H7 (cell line): ENCODE results near the gene YWHAH. TPM values are rescaled to one million over a fixed set of nuclear protein-coding genes. Genes with fewer than 3 reads are reported as not detected.

ENCODE experiments used
- DNase-seq: peaks from one replicate; pipeline ENCODE4 v3.0.0; 2012
- H3K27me3 ChIP-seq: 2 replicates; pipeline ENCODE4 v1.6.0; 2011; ENCODE audit warnings: mild to moderate bottlenecking, low read length; ENCODE audit not compliant: control insufficient read depth, insufficient read depth
- H3K36me3 ChIP-seq: replicated peaks from 2 replicates; pipeline ENCODE4 v1.5.1; 2011; ENCODE audit warnings: low read length; ENCODE audit not compliant: control insufficient read depth, insufficient read depth
- H3K4me3 ChIP-seq: 2 replicates; pipeline ENCODE4 v1.5.1; 2011; ENCODE audit warnings: low read depth, mild to moderate bottlenecking, control low read depth, low read length, moderate library complexity; ENCODE audit not compliant: insufficient read depth
- total RNA-seq: library from RNA; depleted of rRNA; stranded (reverse); fragments of >200 nt; shearing (Covaris generic); gene quantifications from 2 replicates; pipeline ENCODE4 v1.2.3, GENCODE V29; 2014; rRNA removed

Gene YWHAH
- 217 and 229 TPM in 2 replicates for total RNA-seq

GRCh38 chr22:31943978-31944699, at the start of gene YWHAH:
YWHAH (plus strand) TSS chr22:31944535; CDS start chr22:31944734, 199 bp downstream.
- Histone ChIP-seq H3K4me3 (peak within 1 kb of the TSS; percentile 84), H3K27me3 (no peaks in the 10 kb centered on the region), H3K36me3 (peaks cover 3% of the 10 kb centered on the region)
- DNase-seq, result peak; percentile 99

GRCh38 chr22:31895411-31896123, 48.8 kb upstream of the YWHAH start:
- Histone ChIP-seq H3K36me3 (peaks cover 1% of the 10 kb centered on the region; the same call in 1 of the 2 replicates), H3K27me3 (no peaks in the 10 kb centered on the region)
- DNase-seq, result no peak

GRCh38 chr22:31896472-31896871, 47.9 kb upstream of the YWHAH start:
- no peak for DNase-seq
- Histone ChIP-seq H3K36me3 (peaks cover 1% of the 10 kb centered on the region; the same call in 1 of the 2 replicates), H3K4me3 (no peak overlapping the region), H3K27me3 (no peaks in the 10 kb centered on the region)

More at GRCh38 chr22:31895411-31896123, 48.8 kb upstream of the YWHAH start:
- H3K4me3 ChIP-seq, result no peak overlapping the region

- no peak for DNase-seq
- Histone ChIP-seq H3K36me3 (peaks cover 1% of the 10 kb centered on the region; the same call in 1 of the 2 replicates), H3K27me3 (no peaks in the 10 kb centered on the region), H3K4me3 (no peak overlapping the region)
These were observed 46.2 kb upstream of the YWHAH start for GRCh38 chr22:31897842-31898805.

GRCh38 chr22:31898926-31899325, 45.4 kb upstream of the YWHAH start:
- H3K36me3 ChIP-seq, result peaks cover 1% of the 10 kb centered on the region
- DNase-seq, result no peak
- H3K4me3 ChIP-seq, result no peak overlapping the region

GRCh38 chr22:31899669-31900068, 44.7 kb upstream of the YWHAH start:
- H3K4me3 ChIP-seq, result no peak overlapping the region
- peaks cover 1% of the 10 kb centered on the region for H3K36me3 ChIP-seq
- DNase-seq, result no peak
- no peaks in the 10 kb centered on the region for H3K27me3 ChIP-seq

More at GRCh38 chr22:31898926-31899325, 45.4 kb upstream of the YWHAH start:
- no peaks in the 10 kb centered on the region for H3K27me3 ChIP-seq

GRCh38 chr22:31901388-31902137, 42.8 kb upstream of the YWHAH start:
- H3K27me3 ChIP-seq, result no peaks in the 10 kb centered on the region
- no peak overlapping the region for H3K4me3 ChIP-seq
- H3K36me3 ChIP-seq, result no peaks in the 10 kb centered on the region; the same call in 1 of the 2 replicates
- no peak for DNase-seq

- no peak for DNase-seq
- Histone ChIP-seq H3K36me3 (no peaks in the 10 kb centered on the region; the same call in 1 of the 2 replicates), H3K4me3 (no peak overlapping the region), H3K27me3 (no peaks in the 10 kb centered on the region)
These were observed 39.7 kb upstream of the YWHAH start for GRCh38 chr22:31904651-31905050.

- Histone ChIP-seq H3K4me3 (no peak overlapping the region), H3K36me3 (no peaks in the 10 kb centered on the region; the same call in 1 of the 2 replicates), H3K27me3 (no peaks in the 10 kb centered on the region)
- no peak for DNase-seq
These were observed 39.0 kb upstream of the YWHAH start for GRCh38 chr22:31905356-31905755.

GRCh38 chr22:31906086-31906485, 38.2 kb upstream of the YWHAH start:
- Histone ChIP-seq H3K27me3 (no peaks in the 10 kb centered on the region), H3K36me3 (no peaks in the 10 kb centered on the region; the same call in 1 of the 2 replicates), H3K4me3 (no peak overlapping the region)
- DNase-seq, result no peak

GRCh38 chr22:31906569-31906968, 37.8 kb upstream of the YWHAH start:
- Histone ChIP-seq H3K27me3 (no peaks in the 10 kb centered on the region), H3K4me3 (no peak overlapping the region), H3K36me3 (no peaks in the 10 kb centered on the region; the same call in 1 of the 2 replicates)
- DNase-seq, result no peak

- DNase-seq, result no peak
- no peak overlapping the region for H3K4me3 ChIP-seq
- H3K36me3 ChIP-seq, result no peaks in the 10 kb centered on the region
- H3K27me3 ChIP-seq, result no peaks in the 10 kb centered on the region
These were observed 34.4 kb upstream of the YWHAH start for GRCh38 chr22:31909977-31910376.

- Histone ChIP-seq H3K4me3 (no peak overlapping the region), H3K27me3 (no peaks in the 10 kb centered on the region), H3K36me3 (no peaks in the 10 kb centered on the region)
- no peak for DNase-seq
These were observed 32.5 kb upstream of the YWHAH start for GRCh38 chr22:31911565-31912406.
